Measurements from ENCODE around the gene ZNF507.

DNA sequence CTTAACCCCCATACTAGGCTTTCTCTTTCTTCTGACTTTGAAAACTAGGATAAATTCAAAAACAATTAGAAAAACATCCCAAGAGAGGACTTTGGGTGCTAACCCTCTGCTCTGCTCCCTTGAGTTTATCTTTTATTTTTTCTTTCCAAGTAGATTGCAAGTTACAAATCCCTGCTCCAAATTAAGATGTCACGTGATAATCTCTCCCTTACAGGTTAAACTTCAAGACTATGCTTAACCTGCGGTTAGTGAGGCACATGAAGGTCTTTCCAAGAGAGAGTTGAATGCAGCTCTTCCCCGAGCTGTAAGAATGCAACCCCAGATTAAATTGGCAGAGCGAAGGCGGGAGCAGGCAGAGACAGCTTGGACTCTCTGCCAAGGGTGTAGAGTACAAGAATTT lies 12.2 kb upstream of the ZNF507 start:
- TF ChIP-seq POLR2AphosphoS5 (IDR thresholded peaks at IDR 0.05; ENCODE audit: low read depth, low read length) = no peak
- no peak for TF ChIP-seq TAF1 (IDR thresholded peaks at IDR 0.05; ENCODE audit: low read depth, low read length)

Measured in GM12891 (cell line).